H1 (cell line): ENCODE data around the gene MYL6. TPM values are rescaled to one million over a fixed set of nuclear protein-coding genes. Genes with fewer than 3 reads are reported as not detected.

Experiments used
- CTCF ChIA-PET: fragments of 300-600 bp; sonication (Branson Sonifier 250); formaldehyde crosslinking; loops from one replicate; lab custom pipeline; 2021; ENCODE audit not compliant: partially characterized antibody; lab: Charles Lee
- POLR2A ChIA-PET: fragments of 300-600 bp; sonication (Branson Sonifier 250); formaldehyde crosslinking; loops from one replicate; lab custom pipeline; 2021; ENCODE audit warnings: inconsistent platforms; ENCODE audit not compliant: partially characterized antibody; lab: Charles Lee
- DNase-seq, 2 experiments: peaks; one replicate each; pipeline versions ENCODE4 v3.0.0 to v3.0.0-alpha.2; 2010 to 2022; ENCODE audit warnings: low spot score in 2 of 2, low read depth in 1 of 2, mixed read lengths in 1 of 2
- FAIRE-seq: peaks from 2 replicates; lab custom pipeline; 2011; peaks lifted over from hg19 to GRCh38; lab: Jason Lieb, UNC
- H2AFZ ChIP-seq: 2 replicates; pipeline ENCODE4 v1.8.1; 2012; ENCODE audit warnings: low read length, inconsistent platforms
- H2AK5ac ChIP-seq: 2 replicates; pipeline ENCODE4 v1.6.1; 2013; ENCODE audit warnings: low read depth, low read length
- H2BK120ac ChIP-seq: replicated peaks from 2 replicates; pipeline ENCODE3; 2013; ENCODE audit warnings: low read depth, low read length, inconsistent platforms
- H2BK12ac ChIP-seq: 2 replicates; pipeline ENCODE4 v1.6.1; 2013; ENCODE audit warnings: low read depth, low read length
- H2BK15ac ChIP-seq: 2 replicates; pipeline ENCODE4 v1.6.1; 2013; ENCODE audit warnings: low read length
- H2BK20ac ChIP-seq: 2 replicates; pipeline ENCODE4 v1.6.1; 2013; ENCODE audit warnings: low read length
- H2BK5ac ChIP-seq: 2 replicates; pipeline ENCODE4 v1.6.1; 2013; ENCODE audit warnings: low read depth, low read length
- H3K14ac ChIP-seq: 2 replicates; pipeline ENCODE4 v1.6.1; 2013; ENCODE audit warnings: inconsistent platforms; ENCODE audit not compliant: insufficient read length
- H3K18ac ChIP-seq: 2 replicates; pipeline ENCODE4 v1.6.1; 2013; ENCODE audit warnings: low read length; ENCODE audit errors: extremely low read depth
- H3K23ac ChIP-seq: 2 replicates; pipeline ENCODE4 v1.6.1; 2013; ENCODE audit warnings: inconsistent platforms; ENCODE audit not compliant: insufficient read length
- H3K23me2 ChIP-seq: 2 replicates; pipeline ENCODE4 v1.6.1; 2013; ENCODE audit warnings: low read depth, low read length
- H3K27ac ChIP-seq: 2 replicates; pipeline ENCODE4 v1.6.1; 2011; ENCODE audit warnings: low read depth, low read length, inconsistent platforms
- H3K27me3 ChIP-seq, 4 experiments: replicated peaks in 1 of 4; 1 replicate in 1 of 4; 2 replicates in 3 of 4; pipeline versions ENCODE4 v1.6.1 to v1.8.1; 2011 to 2013; ENCODE audit warnings: low read length in 3 of 4, mild to moderate bottlenecking in 3 of 4, inconsistent platforms in 2 of 4, mixed read lengths in 2 of 4, moderate library complexity in 1 of 4; ENCODE audit not compliant: control insufficient read depth in 3 of 4, insufficient read depth in 3 of 4; ENCODE audit errors: extremely low read depth in 1 of 4
- H3K36me3 ChIP-seq, 4 experiments: 2 replicates each; pipeline versions ENCODE4 v1.6.1 to v1.8.1; 2011 to 2013; ENCODE audit warnings: mild to moderate bottlenecking in 4 of 4, low read length in 3 of 4, moderate library complexity in 2 of 4, control low read depth in 1 of 4, inconsistent platforms in 1 of 4; ENCODE audit not compliant: insufficient read depth in 4 of 4, control insufficient read depth in 2 of 4
- H3K4ac ChIP-seq: replicated peaks from 2 replicates; pipeline ENCODE3; 2013; ENCODE audit warnings: low read length, low read depth, mixed read lengths, inconsistent platforms; ENCODE audit not compliant: insufficient read length
- H3K4me1 ChIP-seq, 4 experiments: replicated peaks in 1 of 4; 1 replicate in 1 of 4; 2 replicates in 3 of 4; pipeline versions ENCODE4 v1.6.1 to v1.8.1; 2011 to 2013; ENCODE audit warnings: low read length in 3 of 4, inconsistent platforms in 2 of 4, mixed read lengths in 1 of 4; ENCODE audit not compliant: insufficient read depth in 4 of 4, control insufficient read depth in 3 of 4
- H3K4me2 ChIP-seq, 2 experiments: 2 replicates each; pipeline versions ENCODE4 v1.6.1 to v1.8.1; 2011 to 2013; ENCODE audit warnings: low read depth in 2 of 2, low read length in 2 of 2, control low read depth in 1 of 2, inconsistent platforms in 1 of 2, mild to moderate bottlenecking in 1 of 2; ENCODE audit not compliant: insufficient read depth in 1 of 2
- H3K4me3 ChIP-seq, 4 experiments: fragments of 200-600, 300-600 bp in 1 of 4; sonication (generic), shearing (Covaris generic), sonication (Bioruptor Twin) in 1 of 4; 2 replicates each; pipeline versions ENCODE4 v1.5.1 to v1.8.1; 2011 to 2016; ENCODE audit warnings: low read length in 4 of 4, low read depth in 3 of 4, control low read depth in 2 of 4, inconsistent platforms in 2 of 4, mild to moderate bottlenecking in 2 of 4, mixed read lengths in 1 of 4, moderate library complexity in 1 of 4; ENCODE audit not compliant: insufficient read depth in 2 of 4; ENCODE audit errors: extremely low read depth in 1 of 4
- H3K56ac ChIP-seq: replicated peaks from 2 replicates; pipeline ENCODE3; 2013; ENCODE audit warnings: low read depth, mild to moderate bottlenecking, mixed read lengths, low read length, inconsistent platforms; ENCODE audit not compliant: insufficient read length
- H3K79me1 ChIP-seq: 2 replicates; pipeline ENCODE4 v1.6.1; 2013; ENCODE audit warnings: low read depth, low read length, control low read depth
- H3K79me2 ChIP-seq, 2 experiments: 2 replicates each; pipeline versions ENCODE4 v1.6.1 to v1.8.1; 2012 to 2013; ENCODE audit warnings: low read length in 2 of 2, mild to moderate bottlenecking in 2 of 2, inconsistent platforms in 1 of 2; ENCODE audit not compliant: insufficient read depth in 2 of 2, control insufficient read depth in 1 of 2
- H3K9ac ChIP-seq, 4 experiments: replicated peaks in 1 of 4; 1 replicate in 1 of 4; 2 replicates in 3 of 4; pipeline versions ENCODE4 v1.6.1 to v1.8.1; 2011 to 2013; ENCODE audit warnings: low read depth in 3 of 4, low read length in 3 of 4, control low read depth in 2 of 4, mild to moderate bottlenecking in 2 of 4, moderate library complexity in 2 of 4, inconsistent platforms in 1 of 4; ENCODE audit errors: extremely low read depth in 1 of 4
- H3K9me3 ChIP-seq, 2 experiments: 2 replicates each; pipeline versions ENCODE4 v1.6.1 to v1.8.1; 2012 to 2013; ENCODE audit warnings: mild to moderate bottlenecking in 2 of 2, moderate library complexity in 2 of 2, control low read depth in 1 of 2, inconsistent platforms in 1 of 2, low read depth in 1 of 2, low read length in 1 of 2, mixed read lengths in 1 of 2; ENCODE audit not compliant: insufficient read depth in 2 of 2
- H4K20me1 ChIP-seq, 2 experiments: replicated peaks in 1 of 2; 2 replicates each; pipeline versions ENCODE3 to v1.8.1; 2011 to 2013; ENCODE audit warnings: inconsistent platforms in 2 of 2, low read length in 2 of 2, mild to moderate bottlenecking in 1 of 2; ENCODE audit not compliant: insufficient read depth in 2 of 2, control insufficient read depth in 1 of 2
- H4K5ac ChIP-seq: 2 replicates; pipeline ENCODE4 v1.6.1; 2013; ENCODE audit warnings: low read length, low read depth, mixed read lengths, inconsistent platforms; ENCODE audit not compliant: insufficient read length
- H4K8ac ChIP-seq: 2 replicates; pipeline ENCODE4 v1.8.0; 2013; ENCODE audit warnings: mild to moderate bottlenecking, moderate library complexity, low read length, inconsistent platforms; ENCODE audit not compliant: insufficient read depth; ENCODE audit errors: extremely low read depth
- H4K91ac ChIP-seq: replicated peaks from 2 replicates; pipeline ENCODE3; 2013; ENCODE audit warnings: low read length, mixed read lengths, inconsistent platforms; ENCODE audit not compliant: insufficient read length
- EP300 ChIP-seq, 2 experiments: IDR thresholded peaks; 1 replicate in 1 of 2; 2 replicates in 1 of 2; pipeline ENCODE4 v1.6.1; 2011 to 2012; ENCODE audit warnings: low read depth in 2 of 2, low read length in 2 of 2, mild to moderate bottlenecking in 2 of 2, borderline replicate concordance in 1 of 2, inconsistent platforms in 1 of 2, moderate library complexity in 1 of 2
- HDAC2 ChIP-seq, 2 experiments: fragments of 300-600 bp in 1 of 2; sonication (generic) in 1 of 2; IDR thresholded peaks; 2 replicates each; pipeline ENCODE4 v1.6.1; 2011 to 2012; ENCODE audit warnings: low read depth in 2 of 2, low read length in 2 of 2, mild to moderate bottlenecking in 2 of 2, moderate library complexity in 2 of 2, borderline replicate concordance in 1 of 2, inconsistent platforms in 1 of 2
- JUN ChIP-seq: IDR thresholded peaks from 2 replicates; pipeline ENCODE4 v1.6.1; 2011; ENCODE audit warnings: low read depth, mild to moderate bottlenecking, improper control_type of control experiment, low read length
- KDM4A ChIP-seq: IDR thresholded peaks from one replicate; pipeline ENCODE4 v1.7.1; 2012; ENCODE audit warnings: low read depth, mild to moderate bottlenecking, moderate library complexity, low read length, inconsistent platforms; ENCODE audit not compliant: severe bottlenecking
- MAX ChIP-seq: IDR thresholded peaks from 2 replicates; pipeline ENCODE4 v1.6.1; 2012; ENCODE audit warnings: inconsistent platforms
- RAD21 ChIP-seq, 2 experiments: IDR thresholded peaks in 1 of 2; conservative IDR thresholded peaks in 1 of 2; 2 replicates each; pipeline ENCODE4 v1.6.1; 2011; ENCODE audit warnings: low read depth in 2 of 2, low read length in 2 of 2, improper control_type of control experiment in 1 of 2, inconsistent platforms in 1 of 2, mild to moderate bottlenecking in 1 of 2, moderate library complexity in 1 of 2
- SIN3A ChIP-seq, 2 experiments: IDR thresholded peaks in 1 of 2; conservative IDR thresholded peaks in 1 of 2; 2 replicates each; pipeline ENCODE4 v1.6.1; 2011 to 2012; ENCODE audit warnings: low read length in 2 of 2, improper control_type of control experiment in 1 of 2, low read depth in 1 of 2, mild to moderate bottlenecking in 1 of 2
- SIRT6 ChIP-seq: IDR thresholded peaks from one replicate; pipeline ENCODE4 v1.7.1; 2012; ENCODE audit warnings: low read length, inconsistent platforms
- TAF7 ChIP-seq: optimal IDR thresholded peaks from 2 replicates; pipeline ENCODE3; 2011; ENCODE audit warnings: low read depth, mild to moderate bottlenecking, inconsistent platforms, low read length, moderate library complexity, borderline replicate concordance
- TBP ChIP-seq: IDR thresholded peaks from 2 replicates; pipeline ENCODE4 v1.6.1; 2011; ENCODE audit warnings: low read depth, low read length, improper control_type of control experiment
- WGBS, 2 experiments: shearing (Covaris generic) in 1 of 2; methylation state at CpG; one replicate each; pipeline versions ENCODE4 v1.1.6 to v1.1.7; 2013 to 2015; ENCODE audit warnings: low lambda C conversion rate in 2 of 2, mixed read lengths in 2 of 2, inconsistent platforms in 1 of 2, low coverage in 1 of 2, missing lambda C conversion rate in 1 of 2; ENCODE audit not compliant: insufficient replicate concordance in 2 of 2, insufficient coverage in 1 of 2, insufficient read length in 1 of 2; ENCODE audit errors: extremely low coverage in 1 of 2, missing lambda C conversion rate in 1 of 2; 5-methylcytosine and 5-hydroxymethylcytosine counted together
- polyA plus RNA-seq, 7 experiments: library from polyadenylated mRNA; depleted of rRNA in 3 of 7; stranded (reverse) in 5 of 7; unstranded in 2 of 7; fragments of >200 nt in 5 of 7; fragments of 200-250 nt in 2 of 7; gene quantifications; 1 replicate in 5 of 7; 2 replicates in 1 of 7; 4 replicates in 1 of 7; pipeline versions ENCODE4 v1.2.1 to v1.2.3, GENCODE V29; 2011 to 2013; ENCODE audit warnings: missing spikeins in 2 of 7, mixed read lengths in 2 of 7
- total RNA-seq: library from RNA; stranded (reverse); fragmentation: NEBNext Ultra II Directional; extraction: Animal tissue kit (Norgen Biotek cat#: 25700); gene quantifications from 2 replicates; pipeline ENCODE4 v1.2.1, GENCODE V29; 2021

Gene MYL6
- total and polyA plus RNA-seq, 2 of the 8 experiments (the other 6 are each of a cell fraction or from before 2014, with no cell fraction given): 1,130 to 2,279 TPM

GRCh38 chr12:56151672-56152131 lies 6.5 kb upstream of the MYL6 start:
- Histone ChIP-seq H3K23me2 (peaks cover 5% of the 10 kb centered on the region), H2AFZ (0 out of 2 replicates have a peak overlapping the region, but pooled peaks have one; percentile 5), H3K56ac (peak overlapping the region; percentile 47), H3K4me1 (peaks cover 0 to 10% (median 8%) of the 10 kb centered on the region in 4 experiments; a peak in 5 of 7 replicates), H3K79me1 (0 out of 2 replicates have a peak, but pooled peaks cover 2% of the 10 kb centered on the region), H2BK15ac (0 out of 2 replicates have a peak overlapping the region, but pooled peaks have one; percentile 46), H3K9ac (peak overlapping the region in 3 of 4 experiments; percentile 55 to 69 (median 57); a peak in 6 of 7 replicates), H3K27me3 (no peaks in the 10 kb centered on the region; a peak in 1 of 7 replicates), H3K36me3 (peaks cover 3 to 13% (median 4%) of the 10 kb centered on the region in 4 experiments; a peak in 6 of 8 replicates), H2AK5ac (no peak overlapping the region; the same call in 1 of the 2 replicates), H3K4me3 (peak overlapping the region; percentile 66 to 84 (median 82)), H3K14ac (no peak overlapping the region), H4K5ac (peak overlapping the region; percentile 53), H2BK120ac (no peak overlapping the region), H2BK12ac (no peak overlapping the region), H3K4me2 (peak overlapping the region; percentile 67 to 70), H3K4ac (no peak overlapping the region), H3K18ac (peak overlapping the region; percentile 81), H3K9me3 (no peaks in the 10 kb centered on the region), H4K91ac (no peak overlapping the region), H2BK5ac (0 out of 2 replicates have a peak overlapping the region, but pooled peaks have one; percentile 44), H3K23ac (no peak overlapping the region), H4K8ac (peak overlapping the region; percentile 7; the same call in 1 of the 2 replicates), H3K79me2 (peaks cover 0 to 6% of the 10 kb centered on the region in 2 experiments; a peak in 1 of 4 replicates), H2BK20ac (no peak overlapping the region), H3K27ac (no peak overlapping the region), H4K20me1 (no peaks in the 10 kb centered on the region)
- ChIA-PET CTCF (interaction anchor here (0.9 to 3.9 kb wide), 9 partner anchors 10 to 55 kb away, joined by 3 to 22 read pairs (median 4); partner anchors contain the start of genes ESYT1 and ZC3H10), POLR2A (interaction anchor here (0.7 to 5.9 kb wide), 16 partner anchors 9 to 960 kb away, joined by 3 to 43 read pairs (median 7); partner anchors contain the start of genes ESYT1, PA2G4, RNF41 and RPL41)
- FAIRE-seq: no peak
- peak in 1 of 2 experiments; percentile 77 for DNase-seq
- WGBS, 2 experiments: 17% methylated on average over 12 of the region's 12 CpGs; no CpG with 5 or more reads in 1 of the 2 experiments
- peak; percentile 32 for TF ChIP-seq TAF7
- peak; percentile 26; the same call in 1 of the 2 replicates for TF ChIP-seq TBP
- TF ChIP-seq MAX: peak; percentile 35; the same call in 1 of the 2 replicates
- TF ChIP-seq RAD21 (IDR thresholded peaks at IDR 0.05 in 1 of 2, conservative IDR thresholded peaks at IDR 0.05 in 1 of 2; ENCODE audit: low read depth in 2 of 2, low read length in 2 of 2): peak; percentile 18 to 37; a peak in 2 of 4 replicates
- TF ChIP-seq EP300 (IDR thresholded peaks at IDR 0.05; ENCODE audit: borderline replicate concordance in 1 of 2, low read depth in 2 of 2, low read length in 2 of 2): no peak
- no peak; a peak in 1 of 4 replicates for TF ChIP-seq HDAC2 (IDR thresholded peaks at IDR 0.05; ENCODE audit: borderline replicate concordance in 1 of 2, low read depth in 2 of 2, low read length in 2 of 2)
- TF ChIP-seq SIN3A (conservative IDR thresholded peaks at IDR 0.05 in 1 of 2, IDR thresholded peaks at IDR 0.05 in 1 of 2; ENCODE audit: low read depth in 1 of 2, low read length in 2 of 2): peak in 1 of 2 experiments; percentile 55; a peak in 2 of 4 replicates
- no peak for TF ChIP-seq SIRT6
- TF ChIP-seq KDM4A: no peak
- TF ChIP-seq JUN: no peak
